ENCODE results near the gene CAMK2B.
"Not testable (repeated sequence)": the region's sequence is repeated elsewhere in the genome, so short reads cannot be mapped to it uniquely, and the experiment has no call there.

The CAMK2B gene

DNA sequence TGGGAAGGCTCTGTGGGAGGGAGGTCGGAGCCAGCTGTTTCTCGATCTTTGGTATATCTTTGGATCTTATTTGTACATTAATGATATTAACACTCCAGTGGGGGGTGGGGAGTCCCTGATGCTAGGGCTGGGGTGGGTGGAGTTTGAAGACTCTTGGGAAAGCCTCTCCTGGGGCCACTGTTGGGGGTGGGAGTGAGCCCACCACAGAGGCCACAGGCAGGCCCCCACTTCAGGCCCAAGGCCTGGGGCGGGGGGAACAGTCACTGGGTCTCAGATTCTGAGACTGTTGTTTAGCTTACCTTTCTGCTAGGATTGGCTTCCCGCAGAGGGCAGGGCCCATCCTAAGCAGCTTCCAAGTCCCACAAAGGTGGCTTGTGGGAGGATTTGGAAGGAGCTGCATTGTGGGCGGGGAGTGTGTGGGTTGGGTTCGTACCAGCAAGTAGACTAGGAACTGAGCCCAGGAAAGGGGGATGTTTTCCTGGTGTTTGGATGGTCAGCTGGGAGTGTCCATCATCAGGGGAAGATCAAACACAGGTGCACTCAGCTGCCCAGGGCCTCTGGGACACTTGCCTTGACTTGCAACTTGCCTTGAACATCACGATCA lies 112.7 kb downstream of the CAMK2B start:
- DNase-seq: no peak

DNA sequence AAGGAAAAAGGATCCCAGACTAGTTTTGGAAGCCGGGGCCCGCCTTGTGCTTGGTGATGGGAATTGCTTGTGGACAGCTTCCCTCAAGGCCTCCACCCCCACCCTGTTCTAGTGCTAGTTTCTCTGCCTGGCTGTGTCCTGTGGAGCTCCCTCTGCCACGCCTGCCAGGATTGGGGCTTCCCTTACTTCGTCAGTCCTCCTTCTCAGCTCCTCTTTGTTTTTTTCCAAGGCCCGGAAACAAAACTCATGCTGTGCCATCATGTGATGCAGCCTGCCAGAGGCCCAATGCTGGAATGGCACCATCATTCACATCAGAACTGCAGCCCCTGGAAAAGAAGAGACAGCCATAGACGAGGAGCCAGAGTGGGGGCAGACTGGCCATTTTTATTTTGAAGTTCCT lies 113.4 kb downstream of the CAMK2B start:
- DNase-seq: no peak

DNA sequence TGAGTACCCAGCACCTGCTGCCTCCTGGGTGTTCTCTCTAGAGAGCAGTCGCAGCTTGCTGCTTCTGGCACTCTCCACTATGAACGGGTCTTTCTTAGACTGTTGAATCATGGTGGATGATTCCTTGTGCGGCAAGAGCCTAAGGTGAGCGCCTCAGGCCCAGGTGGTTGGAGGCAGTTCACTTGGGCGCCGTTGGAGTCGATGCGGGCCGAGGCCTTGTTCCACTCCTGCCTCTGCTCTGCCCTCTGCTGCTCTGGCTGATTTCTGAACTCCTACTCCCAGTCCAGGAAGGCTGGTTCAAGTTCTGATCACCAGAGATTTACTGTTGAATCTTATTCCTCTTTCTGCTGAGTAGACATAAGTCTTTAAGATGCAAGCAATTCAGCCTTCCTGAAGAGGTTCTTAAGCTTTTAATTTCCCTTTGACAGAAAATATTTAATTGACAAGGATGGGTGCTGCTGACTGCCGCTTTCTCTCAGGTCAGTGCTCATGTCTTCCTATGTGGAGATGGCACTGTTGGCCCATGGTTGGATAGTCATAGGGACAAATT lies 114.2 kb downstream of the CAMK2B start:
- no peak for DNase-seq

DNA sequence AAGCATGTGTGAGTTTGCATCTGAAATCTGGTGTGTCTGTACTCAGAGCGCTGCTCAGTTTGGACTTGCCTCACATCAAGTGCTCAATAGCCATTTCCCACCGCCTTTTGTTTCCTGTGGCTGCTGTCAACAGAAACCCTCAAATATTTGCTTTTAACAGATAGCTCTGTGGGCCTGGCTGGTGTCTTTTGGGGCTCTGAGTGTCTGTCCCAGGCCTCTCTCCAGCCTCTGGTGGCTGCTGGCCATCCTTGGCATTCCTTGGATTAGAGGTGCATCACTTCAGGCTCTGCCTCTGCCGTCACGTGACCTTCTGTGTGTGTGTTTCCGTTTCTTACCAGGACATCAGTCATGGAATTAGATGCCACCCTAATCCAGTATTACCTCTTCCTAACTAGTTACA lies 115.3 kb downstream of the CAMK2B start:
- no peak for DNase-seq

DNA sequence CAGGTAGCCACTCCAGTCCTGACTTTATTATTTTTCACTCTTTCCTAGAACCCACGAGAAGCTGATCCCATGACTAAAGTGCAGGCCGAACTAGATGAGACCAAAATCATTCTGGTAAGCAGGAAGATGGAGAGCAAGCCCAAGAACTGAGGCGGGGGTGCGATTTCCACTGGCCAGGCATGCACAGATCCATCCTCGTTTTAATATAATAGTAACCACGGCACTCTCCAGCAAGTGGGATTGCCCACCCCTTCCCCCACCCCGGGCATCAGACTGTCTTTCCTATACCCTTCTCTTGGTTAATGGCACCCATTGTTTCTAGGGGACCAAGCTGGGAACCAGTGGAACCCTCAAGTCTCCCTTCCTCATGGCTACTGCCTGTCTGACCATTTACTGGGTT lies 117.3 kb downstream of the CAMK2B start:
- DNase-seq: no peak

DNA sequence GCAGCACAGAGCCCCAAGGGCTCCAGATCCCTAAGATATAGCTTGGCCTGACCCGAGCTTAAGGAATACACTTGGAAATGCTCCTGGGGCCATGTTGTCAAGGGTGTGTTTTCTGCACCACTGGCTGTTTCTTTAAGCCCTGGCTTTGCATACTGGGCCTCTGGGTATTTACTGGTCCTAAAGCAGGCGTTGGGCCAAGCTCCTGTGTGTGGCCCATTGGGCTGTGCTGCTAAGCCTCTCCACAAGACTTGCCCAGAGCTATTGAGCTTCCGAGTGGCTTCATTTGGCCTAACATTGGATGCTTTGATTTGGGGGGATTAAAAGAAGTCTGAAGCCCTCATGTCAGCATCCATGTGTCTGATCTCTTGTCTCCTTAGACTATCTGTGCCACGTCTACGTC lies 119.4 kb downstream of the CAMK2B start:
- no peak for DNase-seq

DNA sequence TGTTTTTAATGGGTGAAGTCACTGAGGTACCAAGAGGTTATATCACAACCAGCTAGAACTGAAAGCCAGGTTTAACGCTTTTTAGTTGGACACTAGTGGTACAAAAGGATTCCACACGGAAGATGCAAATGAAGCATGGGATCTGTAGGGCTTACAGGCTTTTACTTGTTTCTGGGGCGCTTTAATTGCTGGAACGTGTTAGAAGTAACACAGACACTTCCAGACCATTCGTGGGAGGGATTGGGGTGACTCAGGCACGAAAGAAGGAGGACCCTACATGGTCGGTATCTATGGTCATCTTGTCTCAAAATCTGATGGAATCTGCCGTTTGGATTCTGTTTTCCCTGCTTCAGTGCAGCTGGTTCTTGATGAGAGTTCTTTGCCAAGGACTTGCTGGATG lies 123.6 kb downstream of the CAMK2B start:
- DNase-seq: no peak

DNA sequence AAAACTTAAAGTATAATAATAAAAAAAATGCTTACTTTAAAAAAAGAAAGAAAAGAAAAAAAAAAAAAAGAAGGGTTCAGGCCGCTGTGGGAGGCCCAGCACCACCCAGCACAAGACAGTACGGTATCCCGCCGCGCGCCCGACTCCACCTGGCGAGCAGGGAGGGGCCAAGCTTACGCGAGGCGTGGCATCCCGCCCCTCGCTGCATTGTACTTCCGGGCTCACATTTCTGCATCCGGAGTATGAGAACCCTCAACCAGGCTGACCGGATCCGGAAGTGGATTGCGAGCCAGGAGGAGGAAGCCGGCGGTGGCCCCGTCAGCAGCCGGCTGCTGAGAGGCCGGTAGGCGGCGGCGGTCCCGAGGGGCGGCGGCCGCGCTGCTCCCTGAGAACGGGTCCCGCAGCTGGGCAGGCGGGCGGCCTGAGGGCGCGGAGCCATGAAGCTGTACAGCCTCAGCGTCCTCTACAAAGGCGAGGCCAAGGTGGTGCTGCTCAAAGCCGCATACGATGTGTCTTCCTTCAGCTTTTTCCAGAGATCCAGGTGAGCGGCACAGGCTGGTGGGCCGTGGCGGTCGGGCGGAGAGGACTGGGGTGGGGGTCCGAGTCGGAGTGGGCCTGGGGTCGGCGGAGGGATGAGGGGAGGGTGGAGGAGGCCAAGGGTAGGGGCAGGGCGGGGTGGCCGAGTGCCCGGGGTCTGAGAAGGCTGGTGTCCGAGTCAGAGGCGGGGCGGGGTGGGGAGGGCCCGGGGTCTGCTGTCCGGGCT lies 124.5 kb downstream of the CAMK2B start, which contains the start of gene YKT6:
TSS of gene YKT6 (plus strand) at position 280 of the 763 bp plus-strand sequence. CDS start at position 438, 158 bp downstream.
- DNase-seq: peak; percentile 95

DNA sequence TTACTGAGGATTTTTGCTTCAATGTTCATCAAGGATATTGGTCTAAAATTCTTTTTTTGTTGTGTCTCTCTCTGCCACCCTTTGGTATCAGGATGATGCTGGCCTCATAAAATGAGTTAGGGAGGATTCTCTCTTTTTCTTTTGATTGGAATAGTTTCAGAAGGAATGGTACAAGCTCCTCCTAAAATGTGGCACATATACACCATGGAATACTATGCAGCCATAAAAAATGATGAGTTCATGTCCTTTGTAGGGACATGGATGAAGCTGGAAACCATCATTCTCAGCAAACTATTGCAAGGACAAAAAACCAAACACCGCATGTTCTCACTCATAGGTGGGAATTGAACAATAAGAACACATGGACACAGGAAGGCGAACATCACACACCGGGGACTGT lies 125.2 kb downstream of the CAMK2B start:
- not testable (repeated sequence) for DNase-seq

DNA sequence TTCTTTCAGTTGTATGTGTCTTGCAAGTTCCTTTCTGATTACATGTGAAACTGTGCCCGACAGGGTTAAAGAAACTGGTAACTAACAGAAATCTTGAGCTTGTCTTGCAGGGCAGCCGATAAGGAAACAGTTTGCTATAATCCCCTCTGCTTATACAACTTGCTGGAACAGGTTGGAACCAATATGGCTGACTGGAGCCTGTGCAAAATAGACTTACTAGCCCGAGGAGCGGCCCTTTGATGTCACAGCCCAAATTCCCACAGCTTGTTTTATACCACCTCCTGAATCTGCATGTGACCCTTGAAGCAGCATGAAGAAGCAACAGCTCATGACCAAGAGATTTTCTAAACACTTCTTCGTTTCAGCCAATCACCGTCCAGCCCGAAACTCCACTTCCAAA lies 127.9 kb downstream of the CAMK2B start:
- DNase-seq: no peak

DNA sequence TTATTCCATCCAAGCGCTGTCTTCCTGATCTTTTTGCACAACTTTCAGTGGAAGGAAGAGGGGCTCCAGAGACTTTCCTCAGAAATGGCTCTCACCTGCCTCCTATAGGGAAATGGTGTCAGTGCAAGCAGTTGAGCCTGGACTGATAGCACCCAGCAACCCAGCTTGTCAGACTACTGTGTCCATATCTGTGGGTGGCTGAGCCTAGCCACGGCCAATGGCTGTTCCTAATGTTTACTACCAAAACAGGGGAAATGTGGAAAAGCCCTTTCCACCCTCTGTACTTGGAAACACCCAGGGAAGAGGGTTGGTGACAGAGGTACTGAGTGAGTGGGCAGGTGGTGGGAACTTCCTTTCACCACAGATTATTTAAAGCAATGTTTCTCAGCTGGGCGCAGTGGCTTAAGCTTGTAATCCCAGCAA lies 128.9 kb downstream of the CAMK2B start:
- peak; percentile 11 for DNase-seq

DNA sequence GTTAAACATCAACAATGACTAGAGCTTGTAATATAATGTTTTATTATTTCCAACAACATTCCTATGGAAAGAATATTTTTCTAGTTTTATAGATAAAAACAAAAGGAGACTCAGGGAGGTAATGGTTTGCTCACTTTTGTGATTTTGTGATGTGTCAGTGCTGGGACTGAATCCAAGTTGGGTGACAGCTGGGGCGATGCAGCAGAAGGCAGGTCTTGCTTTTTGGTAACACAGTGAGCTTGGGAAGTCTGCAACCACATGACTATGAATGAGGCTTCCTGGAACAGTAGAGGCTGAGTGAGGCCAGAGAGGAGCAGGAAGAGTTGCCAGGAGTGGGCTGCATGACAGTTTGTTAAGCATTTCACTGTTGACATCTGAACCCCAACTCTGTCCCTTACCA lies 129.5 kb downstream of the CAMK2B start:
- DNase-seq: no peak

DNA sequence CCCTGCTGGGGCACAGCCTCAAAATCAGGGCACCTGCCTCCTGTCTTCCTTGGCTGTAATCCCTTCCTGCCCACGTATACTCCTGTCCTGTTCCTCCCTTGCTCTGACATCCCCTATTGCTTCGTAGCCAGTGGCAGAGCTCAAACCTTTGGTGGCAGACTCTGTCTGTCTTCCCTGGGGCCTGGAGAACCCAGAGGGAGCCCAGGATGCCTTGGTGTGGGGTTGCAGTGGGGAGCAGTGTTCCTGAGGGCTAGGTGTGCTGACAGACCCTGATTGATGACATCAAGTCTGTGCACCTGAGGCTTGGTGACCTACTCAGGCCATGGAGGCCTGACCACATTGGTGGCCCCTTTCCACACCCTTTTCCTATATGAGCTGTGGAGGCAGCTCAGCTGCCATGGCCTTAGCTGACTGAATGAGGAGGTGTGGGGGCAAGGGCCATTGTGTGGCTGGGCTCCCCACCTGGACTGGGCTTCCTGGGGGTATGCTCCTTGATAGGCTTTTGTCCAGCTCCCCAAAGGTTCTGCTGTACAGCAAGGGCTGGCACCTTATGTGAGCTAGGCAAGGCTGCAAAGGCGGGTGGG lies 130.7 kb downstream of the CAMK2B start:
- no peak for DNase-seq

DNA sequence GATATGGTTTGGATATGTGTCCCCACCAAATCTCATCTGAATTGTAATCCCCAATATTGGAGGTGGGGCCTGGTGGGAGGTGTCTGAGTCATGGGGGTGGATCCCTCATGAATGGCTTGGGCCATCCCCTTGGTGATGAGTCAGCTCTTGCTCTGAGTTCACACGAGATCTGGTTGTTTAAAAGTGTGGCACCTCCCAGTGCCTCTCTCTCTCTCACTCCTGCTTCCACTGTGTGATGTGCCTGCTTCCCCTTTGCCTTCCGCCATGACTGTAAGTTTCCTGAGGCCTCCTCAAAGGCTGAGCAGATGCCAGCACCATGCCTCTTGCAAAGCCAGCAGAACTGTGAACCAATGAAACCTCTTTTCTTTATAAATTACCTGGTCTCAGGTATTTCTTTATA lies 131.3 kb downstream of the CAMK2B start:
- DNase-seq: no peak

DNA sequence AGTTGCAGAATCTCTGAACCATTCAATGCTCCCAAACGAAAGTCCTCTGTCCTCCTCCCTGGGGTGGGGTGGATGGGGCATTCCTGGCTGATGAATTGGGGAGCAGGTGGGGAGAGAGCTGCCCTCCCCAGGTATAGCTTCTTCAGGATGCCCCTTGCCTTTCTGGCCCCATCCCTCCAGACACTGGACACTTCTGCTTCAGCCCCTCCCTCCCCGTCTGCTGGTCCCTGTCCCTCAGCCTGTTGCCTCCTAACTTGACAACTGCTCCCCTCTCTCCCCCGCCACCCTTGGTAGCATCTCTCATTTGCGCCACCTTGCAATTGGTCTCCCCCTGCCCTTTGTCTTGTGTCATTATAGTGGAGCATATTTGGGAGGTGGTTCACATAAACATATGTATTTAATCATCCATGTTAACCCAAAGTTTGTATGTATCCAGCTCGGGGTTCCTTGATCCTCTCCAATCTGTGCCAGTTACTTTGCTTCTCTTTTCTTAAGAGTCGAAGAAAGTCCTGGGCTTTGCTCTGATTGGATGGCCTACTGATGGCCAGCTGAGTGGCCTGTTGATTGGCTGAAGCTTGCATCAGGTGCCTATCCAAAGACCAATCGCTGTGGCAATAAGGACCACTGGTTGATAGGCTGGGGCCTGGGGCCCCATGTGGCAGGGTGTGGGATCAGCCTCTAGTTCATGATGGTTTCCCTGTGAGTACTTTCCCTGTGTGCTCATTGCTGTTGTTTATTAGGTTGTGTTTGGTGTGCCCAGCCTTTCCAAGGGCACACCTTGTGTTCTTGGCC lies 132.2 kb downstream of the CAMK2B start:
- DNase-seq: no peak

DNA sequence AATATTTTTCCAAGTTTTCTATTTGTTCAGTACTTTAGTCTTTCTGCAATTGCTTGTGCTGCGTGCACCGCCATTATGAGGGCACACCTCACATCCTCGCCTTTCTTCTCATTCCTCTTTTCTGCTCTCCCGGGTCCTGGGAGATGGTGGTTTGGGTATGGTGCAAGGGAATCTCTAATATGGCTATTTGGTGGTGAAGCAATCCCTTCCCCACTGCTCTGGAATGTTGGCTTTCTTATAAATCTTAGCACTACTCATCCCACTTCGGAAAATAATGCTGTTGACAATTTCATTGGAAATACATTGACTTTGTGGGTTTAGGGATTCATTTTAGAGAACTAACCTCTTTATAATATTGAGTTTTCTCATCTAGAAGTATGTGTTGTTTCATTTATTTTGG lies 134.2 kb downstream of the CAMK2B start:
- DNase-seq: no peak

DNA sequence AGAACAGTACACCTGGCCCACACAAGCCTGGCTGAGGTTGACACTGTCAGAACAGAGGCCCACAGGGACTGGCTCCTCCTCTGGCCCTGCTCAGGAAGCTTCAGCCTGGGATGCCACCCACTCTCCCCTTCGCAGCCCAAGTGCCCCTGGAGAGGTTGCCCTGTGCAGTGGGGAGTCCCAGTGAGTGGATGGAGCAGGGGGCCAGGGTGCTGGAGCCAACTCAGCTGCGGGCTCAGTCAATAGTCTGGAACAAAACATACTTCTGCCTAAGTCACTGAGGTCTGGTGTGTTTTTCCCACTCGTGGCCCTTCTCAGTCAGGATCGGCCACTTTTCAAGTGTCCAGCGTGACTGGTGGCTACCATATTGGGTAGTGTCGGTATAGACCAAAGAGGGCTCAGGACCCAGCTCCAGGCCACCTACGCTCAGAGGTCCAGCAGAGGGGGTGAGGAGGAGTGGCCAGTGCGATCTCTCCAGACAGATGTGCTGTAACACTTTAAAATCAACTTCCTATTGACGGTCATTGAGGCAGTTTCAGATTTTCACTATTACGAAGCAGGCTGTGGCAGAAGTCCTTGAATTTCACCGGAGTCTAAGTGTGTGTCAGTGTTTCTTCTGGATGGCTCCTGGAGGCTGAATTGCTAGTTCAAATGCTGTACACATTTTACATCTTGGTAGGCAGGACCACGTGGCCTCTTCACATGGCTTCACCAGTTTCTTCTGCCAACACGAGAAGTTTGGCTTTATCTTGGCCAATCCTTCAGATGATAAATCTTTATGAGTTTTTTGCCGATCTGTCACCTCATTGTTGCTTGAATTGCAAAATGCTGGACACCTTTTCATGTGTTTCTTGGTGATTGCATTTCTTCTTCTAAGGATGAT lies 135.2 kb downstream of the CAMK2B start:
- DNase-seq: no peak

DNA sequence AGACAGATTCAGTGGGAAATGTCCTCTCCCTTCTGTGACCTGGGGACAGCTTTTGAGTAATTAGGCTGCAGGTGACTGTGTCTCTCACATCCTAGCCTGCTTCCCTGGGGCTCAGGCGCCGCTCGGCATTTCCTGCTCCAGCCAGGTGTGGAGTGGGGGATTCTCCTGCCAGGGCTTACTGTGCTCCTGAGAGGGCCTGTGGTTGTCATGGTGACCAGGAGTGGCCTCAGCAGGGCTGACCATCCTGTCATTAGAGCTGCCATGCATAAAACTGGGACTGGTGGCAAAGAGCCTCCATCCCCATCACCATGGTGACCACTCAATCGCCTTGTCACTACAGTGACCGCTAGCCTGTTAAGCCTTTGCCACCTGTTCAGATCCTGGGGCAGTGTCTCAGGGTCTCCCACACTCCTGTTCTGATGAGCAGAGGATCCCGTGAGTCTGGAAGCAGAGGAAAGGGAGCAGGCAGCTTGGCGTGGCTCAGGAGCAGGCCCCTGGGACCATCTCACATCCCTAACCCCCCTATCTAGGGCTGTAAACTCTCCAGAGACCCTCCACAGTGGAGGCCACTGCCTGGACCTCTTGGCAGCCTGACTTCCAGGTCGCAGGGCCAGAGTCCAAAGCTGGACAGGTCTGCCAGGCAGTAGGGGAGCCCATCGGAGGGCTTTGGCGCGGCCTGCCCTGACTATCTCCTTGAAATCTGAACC lies 136.0 kb downstream of the CAMK2B start, which contains the start of gene GCK:
TSS of gene GCK (minus strand) at position 154 of the 707 bp plus-strand sequence. CDS start 486 bp downstream, outside the sequence.
- DNase-seq: no peak

DNA sequence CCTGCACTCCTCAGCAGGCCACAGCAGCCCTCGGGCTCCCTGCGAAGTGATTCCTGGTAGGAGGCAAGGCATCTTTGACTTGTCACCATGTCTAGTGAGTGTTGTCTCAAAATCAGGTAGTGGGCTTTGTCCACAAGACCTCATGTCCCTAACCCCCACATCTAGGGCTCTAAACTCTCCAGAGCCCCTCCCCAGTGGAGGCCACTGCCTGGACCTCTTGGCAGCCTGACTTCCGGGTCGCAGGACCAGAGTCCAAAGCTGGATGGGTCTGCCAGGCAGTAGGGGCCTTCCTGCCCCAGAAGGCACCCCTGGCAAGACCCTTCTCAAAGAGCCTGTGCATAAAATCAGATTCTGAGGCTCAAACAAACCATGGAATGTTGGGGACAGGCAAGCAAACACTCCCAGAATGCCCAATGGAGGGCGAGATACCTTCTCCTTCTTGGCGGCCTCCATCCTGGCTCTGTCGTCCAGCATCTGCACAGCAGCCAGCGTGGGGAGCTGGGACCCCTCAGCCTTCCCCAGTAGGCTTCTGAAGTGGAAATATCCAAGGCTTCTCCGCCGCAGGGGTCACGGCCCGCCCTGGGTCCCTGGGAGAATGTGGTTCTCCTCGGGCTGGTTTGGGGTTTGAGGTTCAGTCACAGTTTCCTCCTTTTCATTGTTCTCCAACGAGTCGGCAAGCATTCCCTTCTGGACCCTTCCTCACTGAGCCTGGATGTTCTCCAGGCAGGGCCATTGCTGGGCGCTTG lies 136.7 kb downstream of the CAMK2B start:
- no peak for DNase-seq

DNA sequence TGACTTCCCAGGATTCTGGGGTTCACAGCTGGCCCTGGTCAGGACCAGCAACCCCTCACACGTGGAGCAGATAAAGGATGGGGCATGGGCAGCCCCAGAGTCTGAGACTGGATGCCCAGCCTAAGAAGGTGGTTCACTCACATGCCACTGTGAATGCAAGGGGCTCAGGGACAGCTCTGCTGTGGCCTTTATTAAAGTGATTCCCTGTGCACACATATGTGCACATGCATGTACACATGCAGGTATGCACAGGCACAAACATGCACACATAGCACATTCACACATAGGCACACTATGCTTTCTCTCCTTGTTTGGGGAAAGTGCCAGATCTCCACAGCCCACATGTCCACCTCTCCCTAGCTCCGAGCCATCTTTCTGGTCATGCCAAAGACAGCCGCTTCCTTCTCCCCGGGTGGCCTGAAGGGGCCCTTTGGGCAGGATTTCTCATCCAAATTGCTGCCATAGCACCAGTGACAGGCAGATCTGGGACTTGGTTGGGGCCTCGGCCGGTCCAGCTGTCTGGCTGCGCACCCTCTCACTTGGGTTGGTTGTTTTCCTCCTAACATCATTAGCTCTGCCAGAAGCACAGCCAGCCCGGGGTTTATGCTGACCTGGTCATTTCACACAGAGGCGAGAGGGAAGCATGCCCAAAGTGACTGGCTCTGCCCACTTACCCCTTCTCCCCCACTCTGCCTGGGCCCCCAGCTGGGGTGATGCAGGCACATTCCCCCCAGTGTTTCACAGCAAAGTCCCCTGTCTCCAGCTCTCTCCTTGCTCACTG lies 137.6 kb downstream of the CAMK2B start:
- no peak for DNase-seq
